ENCODE data around the gene KCNJ5.

DNA sequence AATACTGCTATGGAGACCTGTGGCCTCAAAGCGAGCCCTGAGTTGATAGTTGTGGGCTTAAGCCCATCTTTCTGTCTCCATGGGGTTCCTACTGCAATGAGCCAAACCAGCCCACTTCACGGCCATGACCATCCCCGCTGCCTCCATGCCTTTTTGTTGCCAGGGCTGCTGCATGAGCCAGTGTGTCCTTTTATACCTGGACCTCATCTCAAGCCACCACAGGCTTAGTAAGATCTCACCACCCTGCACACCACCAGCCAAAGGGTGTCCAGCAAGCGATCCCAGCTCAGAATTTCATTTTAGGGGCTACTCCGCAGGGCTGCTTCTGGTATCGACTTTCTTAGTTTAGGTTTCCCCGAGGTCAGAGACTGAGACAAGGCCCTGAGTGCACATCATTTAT, 43.2 kb downstream of the KCNJ5 start:
- TF ChIP-seq, protein P1, sequence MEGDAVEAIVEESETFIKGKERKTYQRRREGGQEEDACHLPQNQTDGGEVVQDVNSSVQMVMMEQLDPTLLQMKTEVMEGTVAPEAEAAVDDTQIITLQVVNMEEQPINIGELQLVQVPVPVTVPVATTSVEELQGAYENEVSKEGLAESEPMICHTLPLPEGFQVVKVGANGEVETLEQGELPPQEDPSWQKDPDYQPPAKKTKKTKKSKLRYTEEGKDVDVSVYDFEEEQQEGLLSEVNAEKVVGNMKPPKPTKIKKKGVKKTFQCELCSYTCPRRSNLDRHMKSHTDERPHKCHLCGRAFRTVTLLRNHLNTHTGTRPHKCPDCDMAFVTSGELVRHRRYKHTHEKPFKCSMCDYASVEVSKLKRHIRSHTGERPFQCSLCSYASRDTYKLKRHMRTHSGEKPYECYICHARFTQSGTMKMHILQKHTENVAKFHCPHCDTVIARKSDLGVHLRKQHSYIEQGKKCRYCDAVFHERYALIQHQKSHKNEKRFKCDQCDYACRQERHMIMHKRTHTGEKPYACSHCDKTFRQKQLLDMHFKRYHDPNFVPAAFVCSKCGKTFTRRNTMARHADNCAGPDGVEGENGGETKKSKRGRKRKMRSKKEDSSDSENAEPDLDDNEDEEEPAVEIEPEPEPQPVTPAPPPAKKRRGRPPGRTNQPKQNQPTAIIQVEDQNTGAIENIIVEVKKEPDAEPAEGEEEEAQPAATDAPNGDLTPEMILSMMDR (IDR thresholded peaks at IDR 0.05): no peak
- no peak for TF ChIP-seq POLR2AphosphoS5 (IDR thresholded peaks at IDR 0.05)
